Gastrocnemius medialis (tissue), 4 donors: ENCODE measurements around the gene TTL. TPM values are rescaled to one million over a fixed set of nuclear protein-coding genes. Genes with fewer than 3 reads are reported as not detected.

Source experiments
- ATAC-seq, 2 donors: fragments of 150-250 bp; one replicate each; pipeline ENCODE4 v1.9.1; 2016
- DNase-seq, 2 donors: peaks; one replicate each; pipeline ENCODE4 v3.0.0-alpha.2; 2019
- H3K27ac ChIP-seq, 4 donors: fragments of 200-600 bp; sonication (generic); 1 replicate in 1 of 4; 2 replicates in 3 of 4; pipeline ENCODE4 v1.5.1; 2016 to 2018; ENCODE audit warnings: mild to moderate bottlenecking in 2 of 4, moderate library complexity in 1 of 4
- H3K27me3 ChIP-seq, 3 donors: fragments of 200-600 bp; sonication (generic) in 2 of 3; 1 replicate in 1 of 3; 2 replicates in 2 of 3; pipeline versions ENCODE4 v1.5.1 to v1.6.0; 2016 to 2019; ENCODE audit warnings: mild to moderate bottlenecking in 1 of 3, moderate library complexity in 1 of 3
- H3K36me3 ChIP-seq, 2 donors: fragments of 200-600 bp; sonication (generic) in 1 of 2; one replicate each; pipeline ENCODE4 v1.5.1; 2017 to 2018
- H3K4me1 ChIP-seq, 2 donors: fragments of 200-600 bp; sonication (generic) in 1 of 2; one replicate each; pipeline ENCODE4 v1.5.1; 2016 to 2017; ENCODE audit warnings: mild to moderate bottlenecking in 2 of 2
- H3K4me3 ChIP-seq, 4 donors: fragments of 200-600 bp; sonication (generic) in 3 of 4; 1 replicate in 1 of 4; 2 replicates in 3 of 4; pipeline ENCODE4 v1.5.1; 2016 to 2019; ENCODE audit warnings: mild to moderate bottlenecking in 2 of 4
- H3K9me3 ChIP-seq, 3 donors: fragments of 200-600 bp; sonication (generic) in 2 of 3; 1 replicate in 1 of 3; 2 replicates in 2 of 3; pipeline ENCODE4 v1.5.1; 2016 to 2019
- POLR2A ChIP-seq, 2 donors: fragments of 450-650 bp; IDR thresholded peaks; one replicate each; pipeline ENCODE4 v1.6.1; 2017; ENCODE audit warnings: antibody characterized with exemption in 2 of 2, mild to moderate bottlenecking in 2 of 2, moderate library complexity in 2 of 2
- in situ Hi-C, 4 donors: fragments of 200-750 bp; cut with MboI; loops; one replicate each; pipeline versions ENCODE4 v1.15.0 to v1.8.0; 2017; ENCODE audit warnings: low sequenced_read_pairs in 4 of 4
- intact Hi-C: fragments of 100-400 bp; cut with DNase I; formaldehyde crosslinking; loops from one replicate; pipeline ENCODE4 v1.15.1; 2023; ENCODE audit warnings: low total_unique reads
- total RNA-seq, 4 donors: library from RNA; depleted of rRNA; stranded (reverse); fragments of >200 nt; gene quantifications; one replicate each; pipeline versions ENCODE4 v1.1.0 to v1.2.3, GENCODE V29; 2016
- TF ChIP-seq, protein P1 (sequence below), 5 experiments: fragments of 450-650 bp in 3 of 5; fragments of 200-600 bp in 2 of 5; sonication (generic) in 2 of 5; IDR thresholded peaks in 4 of 5; conservative IDR thresholded peaks in 1 of 5; 1 replicate in 4 of 5; 2 replicates in 1 of 5; pipeline ENCODE4 v1.5.1; 2016 to 2019; ENCODE audit warnings: antibody characterized with exemption in 5 of 5, mild to moderate bottlenecking in 3 of 5, moderate library complexity in 3 of 5

The TTL gene
- total RNA-seq, 4 donors from 2014 or later: 33.0 to 61.0 (median 46.5) TPM

- intact Hi-C loops: no loop called here
- Histone ChIP-seq H3K36me3 (no peaks in the 10 kb centered on the region), H3K27me3 (no peaks in the 10 kb centered on the region), H3K27ac (no peak overlapping the region), H3K4me1 (no peaks in the 10 kb centered on the region), H3K9me3 (no peaks in the 10 kb centered on the region), H3K4me3 (no peak overlapping the region)
- TF ChIP-seq, protein P1, sequence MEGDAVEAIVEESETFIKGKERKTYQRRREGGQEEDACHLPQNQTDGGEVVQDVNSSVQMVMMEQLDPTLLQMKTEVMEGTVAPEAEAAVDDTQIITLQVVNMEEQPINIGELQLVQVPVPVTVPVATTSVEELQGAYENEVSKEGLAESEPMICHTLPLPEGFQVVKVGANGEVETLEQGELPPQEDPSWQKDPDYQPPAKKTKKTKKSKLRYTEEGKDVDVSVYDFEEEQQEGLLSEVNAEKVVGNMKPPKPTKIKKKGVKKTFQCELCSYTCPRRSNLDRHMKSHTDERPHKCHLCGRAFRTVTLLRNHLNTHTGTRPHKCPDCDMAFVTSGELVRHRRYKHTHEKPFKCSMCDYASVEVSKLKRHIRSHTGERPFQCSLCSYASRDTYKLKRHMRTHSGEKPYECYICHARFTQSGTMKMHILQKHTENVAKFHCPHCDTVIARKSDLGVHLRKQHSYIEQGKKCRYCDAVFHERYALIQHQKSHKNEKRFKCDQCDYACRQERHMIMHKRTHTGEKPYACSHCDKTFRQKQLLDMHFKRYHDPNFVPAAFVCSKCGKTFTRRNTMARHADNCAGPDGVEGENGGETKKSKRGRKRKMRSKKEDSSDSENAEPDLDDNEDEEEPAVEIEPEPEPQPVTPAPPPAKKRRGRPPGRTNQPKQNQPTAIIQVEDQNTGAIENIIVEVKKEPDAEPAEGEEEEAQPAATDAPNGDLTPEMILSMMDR (IDR thresholded peaks at IDR 0.05 in 4 of 5, conservative IDR thresholded peaks at IDR 0.05 in 1 of 5): no peak
- TF ChIP-seq POLR2A (IDR thresholded peaks at IDR 0.05): no peak
- ATAC-seq (no peak), DNase-seq (no peak)
- in situ Hi-C loops: no loop called here
These were observed 9.3 kb upstream of the TTL start for GRCh38 chr2:112472547-112473263.

DNA sequence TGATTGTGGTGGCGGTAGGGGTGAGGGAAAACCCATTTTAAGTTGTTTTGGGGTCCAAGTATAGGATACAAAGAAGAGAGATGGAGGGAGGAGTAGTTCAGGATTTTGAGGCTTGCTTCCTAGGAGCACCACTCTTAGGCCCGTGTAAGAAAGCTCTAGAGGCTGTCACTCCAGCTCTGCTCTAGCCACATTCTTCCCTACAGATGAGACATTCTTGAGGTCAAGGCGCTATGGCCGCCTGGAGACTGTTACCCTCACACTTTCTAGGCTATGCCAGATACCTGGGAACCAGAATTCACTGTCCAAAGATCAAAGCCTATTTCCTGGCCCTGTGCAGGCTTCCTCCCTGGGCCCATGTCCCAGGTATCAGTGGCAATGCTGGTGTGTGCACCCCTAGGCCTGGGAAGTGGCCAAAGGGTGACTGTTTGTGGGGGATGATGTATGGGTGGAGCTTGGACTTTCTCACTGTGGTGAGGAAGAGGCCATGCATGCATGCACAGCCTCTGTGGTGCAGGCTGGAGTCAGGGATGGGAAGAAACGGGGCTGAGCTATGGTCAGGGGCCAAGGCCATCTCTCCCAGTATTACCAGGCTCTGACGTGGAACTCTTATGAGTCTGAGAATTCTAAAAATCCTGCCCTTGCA is 7.0 kb upstream of the TTL start:
- intact Hi-C loops: no loop called here
- Histone ChIP-seq H3K27me3 (no peaks in the 10 kb centered on the region), H3K9me3 (no peaks in the 10 kb centered on the region), H3K36me3 (no peaks in the 10 kb centered on the region), H3K4me3 (no peak overlapping the region), H3K27ac (no peak overlapping the region), H3K4me1 (no peaks in the 10 kb centered on the region)
- ATAC-seq: no peak
- TF ChIP-seq, protein P1 (IDR thresholded peaks at IDR 0.05 in 4 of 5, conservative IDR thresholded peaks at IDR 0.05 in 1 of 5): no peak
- no peak for TF ChIP-seq POLR2A (IDR thresholded peaks at IDR 0.05)
- in situ Hi-C loops: loop anchor here in 1 of 4 donors (25.0 kb wide), 1 partner anchor 213 kb away; the partner anchor contains the start of gene ZC3H8
- DNase-seq: no peak

DNA sequence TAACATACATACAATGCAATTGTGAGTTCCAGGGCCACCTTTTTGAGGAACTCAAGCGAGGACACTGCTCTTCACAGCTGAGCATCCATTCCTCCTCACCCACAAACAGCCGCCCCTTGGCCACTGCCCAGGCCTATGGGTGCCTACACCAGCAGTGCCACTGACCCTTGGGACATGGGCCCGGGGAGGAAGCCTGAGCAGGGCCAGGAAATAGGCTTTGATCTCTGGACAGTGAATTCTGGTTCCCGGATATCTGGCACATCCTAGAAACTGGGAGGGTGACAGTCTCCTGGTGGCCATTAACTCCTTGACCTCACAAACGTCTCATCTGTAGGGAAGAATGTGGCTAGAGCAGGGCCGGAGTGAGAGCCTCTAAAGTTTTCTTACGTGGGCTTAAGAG is 5.5 kb upstream of the TTL start:
- intact Hi-C loops (no loop called here), in situ Hi-C loops (loop anchor here in 1 of 4 donors (25.0 kb wide), 1 partner anchor 214 kb away; the partner anchor contains the start of gene ZC3H8)
- no peak for ATAC-seq
- Histone ChIP-seq H3K27ac (no peak overlapping the region), H3K36me3 (no peaks in the 10 kb centered on the region), H3K9me3 (no peaks in the 10 kb centered on the region), H3K4me1 (peaks cover 0 to 5% of the 10 kb centered on the region in 2 donors), H3K27me3 (no peaks in the 10 kb centered on the region), H3K4me3 (no peak overlapping the region)
- no peak for DNase-seq
- TF ChIP-seq, protein P1 (IDR thresholded peaks at IDR 0.05 in 4 of 5, conservative IDR thresholded peaks at IDR 0.05 in 1 of 5): no peak
- no peak for TF ChIP-seq POLR2A (IDR thresholded peaks at IDR 0.05)

DNA sequence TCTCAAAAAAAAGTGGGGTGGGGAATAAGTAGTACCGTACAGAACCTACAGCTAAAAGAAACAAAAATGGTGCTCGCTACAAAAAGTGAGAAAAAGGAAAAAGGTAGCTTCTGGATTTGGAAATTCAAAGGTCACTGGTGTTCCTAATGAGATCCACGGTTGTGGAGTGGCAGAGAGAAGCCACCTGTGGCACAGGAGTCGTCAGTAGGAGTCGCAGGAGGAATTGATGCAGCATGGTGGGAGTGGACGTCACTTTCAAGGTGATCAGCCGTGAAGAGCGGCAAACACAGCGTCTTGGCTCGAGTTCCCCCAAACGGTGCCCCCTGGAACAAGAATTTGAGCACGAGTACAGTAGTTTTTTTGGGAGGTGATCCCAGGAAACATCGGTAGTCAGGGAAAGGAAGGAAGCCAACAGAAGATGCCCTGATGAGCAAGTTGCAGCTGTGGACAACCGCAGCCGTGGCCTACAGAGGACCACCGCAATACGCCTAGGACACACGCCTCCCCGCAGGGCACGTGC is 1.4 kb upstream of the TTL start:
- intact Hi-C loops (loop anchor here (1.0 to 5.0 kb wide), 3 partner anchors 62 to 203 kb away; partner anchors contain the start of genes CHCHD5, POLR1B and ZC3H6), in situ Hi-C loops (loop anchor here in 3 of 4 donors (5.0 to 25.0 kb wide), 3 partner anchors 102 to 218 kb away; partner anchors contain the start of genes CHCHD5 (in 3 of the 3) and ZC3H8 (in 1 of the 3))
- no peak for TF ChIP-seq POLR2A (IDR thresholded peaks at IDR 0.05)
- TF ChIP-seq, protein P1 (IDR thresholded peaks at IDR 0.05 in 4 of 5, conservative IDR thresholded peaks at IDR 0.05 in 1 of 5): no peak
- peak overlapping the region; percentile 70 to 99 (median 90) for H3K4me3 ChIP-seq
- no peaks in the 10 kb centered on the region for H3K9me3 ChIP-seq
- ATAC-seq: no peak
- no peaks in the 10 kb centered on the region for H3K36me3 ChIP-seq
- peak overlapping the region in 3 of 4 donors; percentile 89 to 94 (median 91) for H3K27ac ChIP-seq
- no peak for DNase-seq
- no peaks in the 10 kb centered on the region for H3K27me3 ChIP-seq
- peaks cover 16 to 18% of the 10 kb centered on the region in 2 donors for H3K4me1 ChIP-seq
